NCI-H2196 (cell line): Measurements from ENCODE around the gene AP2M1.
"Not testable (repeated sequence)": the region's sequence is repeated elsewhere in the genome, so short reads cannot be mapped to it uniquely, and the experiment has no call there.

Experiments
- DNase-seq: peaks from one replicate; lab custom pipeline; 2025; ENCODE audit not compliant: unreplicated experiment; lab: John Stamatoyannopoulos, UW

Gene AP2M1

DNA sequence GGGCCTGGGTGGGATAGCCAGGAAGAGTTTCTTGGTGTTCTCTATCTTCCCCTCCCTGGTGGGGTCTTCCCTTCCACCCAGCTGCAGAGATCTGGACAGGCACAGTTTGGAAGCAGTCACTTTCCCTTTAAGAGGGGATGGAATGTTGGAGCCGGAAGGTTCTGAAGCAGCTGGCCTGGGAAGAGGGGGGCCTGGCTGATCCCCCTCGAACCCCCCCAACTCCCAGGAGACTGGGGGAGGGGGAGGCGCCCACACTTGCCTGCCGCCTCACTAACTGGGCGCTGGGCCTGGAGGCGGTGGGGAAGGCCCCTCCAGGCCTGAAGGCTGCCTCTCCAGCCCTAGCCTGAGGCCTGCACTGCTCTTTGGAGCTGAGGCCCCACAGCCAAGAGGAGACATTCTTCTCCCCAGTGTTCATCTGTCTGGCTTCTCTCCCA, 18.1 kb upstream of the AP2M1 start:
- DNase-seq, result no peak

DNA sequence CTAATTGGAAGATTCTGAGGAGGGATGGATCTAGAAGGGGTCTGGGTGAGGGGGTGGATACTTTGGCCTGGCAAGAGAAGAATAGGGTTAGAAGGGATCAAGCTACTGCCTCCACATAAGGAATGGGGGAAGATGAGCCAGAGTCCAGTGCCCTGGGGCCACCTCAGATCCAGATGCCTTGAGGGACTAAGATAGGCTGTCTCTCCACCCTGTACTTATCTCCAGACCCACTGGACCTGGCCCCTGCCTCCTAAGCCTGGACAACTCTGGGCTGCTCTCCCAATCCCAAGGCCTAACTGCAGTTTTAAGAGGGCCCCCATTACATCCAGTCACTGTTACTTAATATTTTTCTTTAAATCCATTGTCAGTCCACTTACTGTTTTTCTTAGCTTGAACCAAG, 17.4 kb upstream of the AP2M1 start:
- DNase-seq, result no peak

DNA sequence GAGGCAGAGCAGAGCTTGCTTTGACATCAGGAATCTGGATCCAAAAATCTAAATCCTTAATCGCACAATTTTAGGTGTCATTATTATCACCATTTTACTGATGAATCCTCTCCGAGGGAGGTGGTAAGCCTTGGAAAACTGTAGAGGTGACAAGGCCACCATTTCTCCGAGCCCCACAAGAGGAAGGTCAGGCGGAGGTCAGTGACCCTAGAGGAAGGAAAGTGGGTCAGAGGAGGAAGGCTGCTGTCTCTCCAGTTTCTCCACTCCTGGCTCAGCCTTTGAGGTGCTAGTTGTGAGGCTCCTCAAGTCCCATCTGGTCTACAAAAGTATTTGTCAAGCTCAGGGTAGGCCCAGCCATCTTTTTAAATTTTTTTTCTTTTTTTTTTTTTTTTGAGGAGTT, 16.3 kb upstream of the AP2M1 start:
- DNase-seq, result no peak

GRCh38 chr3:184160456-184160855, 14.2 kb upstream of the AP2M1 start:
- no peak for DNase-seq

DNA sequence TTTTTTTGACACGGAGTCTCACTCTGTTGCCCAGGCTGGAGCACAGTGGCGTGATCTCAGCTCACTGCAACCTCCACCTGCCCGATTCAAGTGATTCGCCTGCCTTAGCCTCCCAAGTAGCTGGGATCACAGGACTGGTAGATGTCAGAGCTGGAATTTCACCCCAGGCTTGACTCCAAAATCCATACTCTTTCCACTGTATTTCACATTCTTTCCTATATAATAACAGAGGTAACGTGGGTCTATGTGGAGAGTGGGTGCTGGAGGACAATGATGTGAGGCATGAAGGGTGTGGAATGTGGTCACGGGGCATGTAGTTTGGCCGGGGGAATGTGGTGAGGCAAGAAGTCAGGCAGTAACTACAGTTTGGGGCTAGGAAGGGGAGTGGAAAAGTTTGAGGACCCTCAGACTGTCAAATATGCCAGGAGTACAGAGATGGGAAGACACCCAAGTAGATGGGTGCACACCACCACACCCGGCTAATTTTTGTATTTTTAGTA, 12.0 kb upstream of the AP2M1 start:
- DNase-seq, result not testable (repeated sequence)

DNA sequence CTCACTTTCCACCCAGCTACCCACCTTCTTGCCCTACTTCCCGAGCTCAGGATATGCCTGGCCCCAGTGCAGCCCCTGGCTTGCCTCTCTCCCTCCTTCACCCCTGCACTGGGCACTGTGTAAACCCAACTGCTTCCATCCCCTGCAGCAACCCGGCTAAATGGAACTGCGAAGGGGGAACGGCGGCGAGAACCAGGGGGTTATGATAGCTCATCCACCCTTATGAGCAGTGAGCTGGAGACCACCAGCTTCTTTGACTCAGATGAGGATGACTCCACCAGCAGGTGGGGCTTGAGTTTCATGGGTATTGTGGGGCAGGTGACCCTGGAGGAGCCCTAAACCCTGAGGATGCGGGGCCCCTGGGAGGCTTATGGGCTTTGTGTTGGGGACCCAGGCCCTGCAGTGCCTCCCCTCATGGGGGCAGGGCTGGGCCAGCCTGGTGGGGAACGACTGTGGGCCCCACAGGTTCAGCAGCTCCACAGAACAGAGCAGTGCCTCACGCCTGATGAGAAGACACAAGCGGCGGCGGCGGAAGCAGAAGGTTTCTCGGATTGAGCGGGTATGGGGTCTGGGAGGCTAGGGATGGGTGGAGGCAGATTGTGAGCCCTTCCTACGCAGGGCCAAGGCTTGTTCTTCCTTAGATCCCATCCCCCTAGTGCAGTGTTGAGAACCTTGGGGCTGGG, 9.9 kb upstream of the AP2M1 start:
- DNase-seq, result no peak

- no peak for DNase-seq
Measured at GRCh38 chr3:184165543-184165942, 9.1 kb upstream of the AP2M1 start.

DNA sequence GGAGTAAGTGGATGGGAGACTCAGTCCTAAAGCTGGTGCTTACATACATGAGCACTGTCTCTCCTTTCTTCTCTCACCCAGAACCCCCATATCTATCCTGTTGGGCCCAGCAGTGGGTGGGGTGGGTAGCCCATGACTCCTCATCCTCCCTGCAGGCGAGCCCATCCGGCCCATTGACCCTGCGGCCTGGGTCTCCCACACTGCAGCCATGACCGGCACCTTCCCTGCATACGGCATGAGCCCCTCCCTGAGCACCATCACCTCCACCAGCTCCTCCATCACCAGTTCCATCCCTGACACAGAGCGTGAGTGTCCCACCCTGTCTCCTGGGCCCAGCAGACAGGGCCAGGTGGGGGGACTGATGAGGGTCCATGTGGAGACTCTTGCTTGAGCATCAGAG, 8.0 kb upstream of the AP2M1 start:
- DNase-seq, result no peak

DNA sequence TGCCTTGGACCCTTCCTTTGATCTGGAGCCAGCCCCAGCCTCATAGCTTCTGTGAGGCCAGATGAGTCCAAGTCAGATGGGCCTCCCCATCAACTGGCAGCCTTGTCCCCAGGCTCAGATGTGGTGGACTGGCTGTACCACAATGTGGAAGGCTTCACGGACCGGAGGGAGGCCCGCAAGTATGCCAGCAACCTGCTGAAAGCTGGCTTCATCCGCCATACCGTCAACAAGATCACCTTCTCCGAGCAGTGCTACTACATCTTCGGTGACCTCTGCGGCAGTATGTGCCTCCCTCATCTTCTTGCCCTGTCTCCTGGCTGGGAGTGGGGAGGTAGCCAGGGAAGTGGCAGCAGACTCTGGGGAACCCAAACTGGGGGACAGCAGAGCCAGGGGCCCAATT, 6.9 kb upstream of the AP2M1 start:
- no peak for DNase-seq

GRCh38 chr3:184168363-184169120, 6.1 kb upstream of the AP2M1 start:
- no peak for DNase-seq

GRCh38 chr3:184169896-184170875, 4.5 kb upstream of the AP2M1 start:
- DNase-seq, result no peak

GRCh38 chr3:184171562-184171961, 3.1 kb upstream of the AP2M1 start:
- DNase-seq, result no peak

DNA sequence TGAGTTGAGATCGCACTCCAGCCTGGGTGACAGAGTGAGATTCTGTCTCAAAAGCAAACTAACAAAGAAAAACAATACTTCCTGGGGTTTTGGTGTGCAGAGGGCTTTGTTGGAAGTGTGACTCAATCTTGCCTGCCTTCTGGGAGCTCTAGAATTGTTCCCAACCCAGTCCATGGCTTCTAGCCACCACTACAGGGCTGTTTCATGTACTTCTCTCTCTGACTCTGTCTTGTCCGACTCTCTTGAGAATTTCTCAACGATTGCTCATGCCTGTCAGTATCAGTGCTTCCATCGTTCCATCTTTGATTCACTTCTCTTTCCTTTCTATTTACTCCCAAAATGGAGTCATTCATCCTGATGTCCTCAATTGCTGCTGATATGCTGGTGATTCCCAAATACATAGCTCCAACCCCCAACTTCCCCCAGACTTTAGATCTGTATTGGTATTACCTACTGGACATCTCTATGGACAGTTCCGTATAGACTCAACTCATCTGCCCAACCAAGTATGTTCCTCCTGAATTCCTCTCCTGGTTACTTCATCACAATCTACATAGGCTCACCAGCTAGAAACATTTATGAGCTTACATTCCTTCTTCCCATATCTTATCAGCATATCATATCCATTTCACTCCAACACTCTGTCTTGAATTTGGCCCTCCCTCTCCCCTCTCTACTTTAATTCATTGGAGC, 1.8 kb upstream of the AP2M1 start:
- no peak for DNase-seq

DNA sequence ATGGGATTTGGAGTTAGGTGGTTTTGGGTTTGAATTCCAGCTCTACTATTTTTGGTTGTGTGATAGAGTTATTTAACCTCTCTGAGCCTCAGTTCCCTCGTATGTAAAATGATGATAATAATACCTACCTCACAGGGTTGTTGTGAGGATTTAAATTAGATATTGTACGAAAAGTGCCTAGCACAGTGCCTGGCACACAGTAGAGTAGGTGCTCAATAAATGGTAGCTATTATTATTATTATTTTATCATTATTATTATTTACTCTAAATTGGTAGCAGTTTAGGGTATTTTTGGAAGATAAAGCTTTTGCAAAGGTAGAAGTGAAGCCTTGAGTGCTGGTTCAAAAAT, 1.3 kb upstream of the AP2M1 start:
- no peak for DNase-seq

- DNase-seq, result no peak
Measured at GRCh38 chr3:184174284-184174645, 390 bp upstream of the AP2M1 start.

GRCh38 chr3:184175506-184175905, 851 bp downstream of the AP2M1 start:
- no peak for DNase-seq

DNA sequence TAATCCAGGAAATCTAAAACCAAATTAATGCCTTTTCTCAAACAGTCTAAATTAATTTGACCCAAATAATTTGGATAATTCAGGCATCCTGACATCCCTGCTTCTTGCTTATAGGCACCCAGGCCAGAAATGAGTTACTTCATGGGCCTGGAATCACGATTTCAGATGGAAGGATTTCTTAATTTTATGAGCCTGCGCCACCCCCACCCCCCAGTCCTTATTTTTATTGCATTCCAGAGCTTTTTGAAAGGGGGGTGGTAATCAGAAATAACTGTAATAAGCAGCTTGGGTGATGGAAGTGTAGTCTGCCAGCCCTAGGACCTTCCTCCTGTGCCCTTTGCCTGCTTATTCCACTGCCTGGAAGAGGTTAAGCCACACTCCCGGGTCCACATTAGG, 1.3 kb downstream of the AP2M1 start:
- no peak for DNase-seq

- no peak for DNase-seq
Measured at GRCh38 chr3:184176377-184177330, 2.0 kb downstream of the AP2M1 start.

- no peak for DNase-seq
Measured at GRCh38 chr3:184177331-184177731, 2.7 kb downstream of the AP2M1 start.

DNA sequence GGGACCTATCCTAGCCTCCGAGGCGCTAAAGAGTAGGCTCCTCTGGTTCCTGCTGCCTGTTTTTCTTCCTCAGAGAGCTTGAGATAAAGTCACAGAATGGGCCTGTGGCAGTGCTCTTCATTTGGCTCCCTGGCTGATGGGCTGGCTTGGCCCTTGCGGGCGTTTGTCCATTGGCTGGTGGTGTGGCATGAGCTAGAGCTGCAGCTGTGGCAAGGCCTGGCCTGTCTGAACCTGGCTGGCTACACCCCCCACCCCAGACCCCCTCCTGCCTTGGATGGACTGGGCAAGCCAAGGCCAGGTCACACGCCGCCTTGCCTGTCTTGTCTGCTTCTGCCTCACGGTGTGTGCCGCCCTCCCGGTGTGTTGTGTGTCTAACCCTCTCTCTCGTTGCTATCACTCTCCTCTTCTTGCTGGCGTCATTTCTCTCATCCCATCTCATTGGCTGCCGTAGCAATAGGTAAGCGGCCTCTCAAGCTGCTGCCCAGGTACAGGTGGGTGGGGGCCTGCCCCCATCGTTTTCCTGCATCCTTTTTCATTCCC, 3.2 kb downstream of the AP2M1 start:
- no peak for DNase-seq
